A673 (cell line): ENCODE data around the gene YWHAH.

Experiments used
- EZH2 ChIP-seq: fragments of 200-600 bp; sonication (generic); IDR thresholded peaks from 2 replicates; pipeline ENCODE4 v1.6.1; 2017; ENCODE audit warnings: borderline replicate concordance, low read depth, mild to moderate bottlenecking, mixed read lengths, antibody characterized with exemption, low read length; ENCODE audit not compliant: poor library complexity, severe bottlenecking
- TF ChIP-seq, protein P1 (sequence below): fragments of 300-800, 200-600 bp; sonication (generic); conservative IDR thresholded peaks from 2 replicates; pipeline ENCODE4 v1.5.1; 2017; ENCODE audit warnings: low read depth, mild to moderate bottlenecking, antibody characterized with exemption, low read length, moderate library complexity, mixed read lengths

- TF ChIP-seq, protein P1, sequence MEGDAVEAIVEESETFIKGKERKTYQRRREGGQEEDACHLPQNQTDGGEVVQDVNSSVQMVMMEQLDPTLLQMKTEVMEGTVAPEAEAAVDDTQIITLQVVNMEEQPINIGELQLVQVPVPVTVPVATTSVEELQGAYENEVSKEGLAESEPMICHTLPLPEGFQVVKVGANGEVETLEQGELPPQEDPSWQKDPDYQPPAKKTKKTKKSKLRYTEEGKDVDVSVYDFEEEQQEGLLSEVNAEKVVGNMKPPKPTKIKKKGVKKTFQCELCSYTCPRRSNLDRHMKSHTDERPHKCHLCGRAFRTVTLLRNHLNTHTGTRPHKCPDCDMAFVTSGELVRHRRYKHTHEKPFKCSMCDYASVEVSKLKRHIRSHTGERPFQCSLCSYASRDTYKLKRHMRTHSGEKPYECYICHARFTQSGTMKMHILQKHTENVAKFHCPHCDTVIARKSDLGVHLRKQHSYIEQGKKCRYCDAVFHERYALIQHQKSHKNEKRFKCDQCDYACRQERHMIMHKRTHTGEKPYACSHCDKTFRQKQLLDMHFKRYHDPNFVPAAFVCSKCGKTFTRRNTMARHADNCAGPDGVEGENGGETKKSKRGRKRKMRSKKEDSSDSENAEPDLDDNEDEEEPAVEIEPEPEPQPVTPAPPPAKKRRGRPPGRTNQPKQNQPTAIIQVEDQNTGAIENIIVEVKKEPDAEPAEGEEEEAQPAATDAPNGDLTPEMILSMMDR = no peak
- TF ChIP-seq EZH2 = no peak
Measured at GRCh38 chr22:31898926-31899325, 45.4 kb upstream of the YWHAH start.
